ENCODE data around the gene S1PR4. TPM values are rescaled to one million over a fixed set of nuclear protein-coding genes. Genes with fewer than 3 reads are reported as not detected.

S1PR4 gene
- total and polyA plus RNA-seq, 2 donors (not counting 1 experiment from before 2014, with no cell fraction given): not detected

DNA sequence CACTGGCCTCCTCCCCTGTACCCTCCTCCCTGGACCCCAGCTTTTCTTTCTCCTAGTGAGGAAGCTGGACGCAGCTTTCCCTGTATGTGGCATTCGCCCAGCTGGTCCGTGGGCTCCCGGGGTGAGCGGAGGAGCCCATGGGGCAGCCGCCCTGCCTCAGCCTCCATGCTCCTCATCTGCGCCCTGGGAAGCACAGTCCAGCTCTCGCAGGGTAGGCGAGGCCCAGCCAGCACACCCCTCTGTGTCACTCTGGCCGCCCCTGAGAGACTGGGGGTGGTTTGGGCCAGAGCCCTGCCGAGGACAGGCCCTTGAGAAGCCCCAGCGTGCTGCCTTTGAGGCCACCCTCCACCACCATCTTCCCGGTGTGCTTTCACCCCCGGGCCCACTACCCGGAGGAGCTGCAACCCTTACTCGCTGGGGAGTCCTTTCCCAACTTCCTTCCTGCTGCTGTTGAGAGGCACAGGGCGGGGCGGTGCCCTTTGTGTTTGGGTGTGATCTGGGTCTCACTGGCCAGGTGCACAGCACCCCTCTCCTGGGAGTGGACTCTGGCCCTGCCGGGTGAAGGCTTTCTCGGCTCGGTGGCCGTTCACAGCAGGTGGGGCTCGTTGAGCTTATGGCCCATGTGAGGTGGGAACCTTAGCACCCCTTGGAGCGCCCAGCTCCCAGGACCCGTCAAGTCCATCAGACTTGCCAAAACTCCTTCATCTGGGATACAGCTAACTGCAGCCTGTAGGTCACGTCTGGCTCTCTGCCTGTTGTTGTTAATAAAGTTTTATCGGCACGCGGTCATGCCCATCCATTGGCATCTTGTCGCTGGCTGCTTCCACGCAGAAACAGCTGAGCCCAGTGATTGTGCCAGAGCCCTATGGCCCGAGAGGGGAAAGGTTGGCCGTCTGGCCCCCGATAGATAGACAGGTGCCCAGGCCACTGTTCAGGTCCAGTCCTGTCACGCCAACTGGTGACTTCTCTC is 10.3 kb downstream of the S1PR4 start:
- peaks cover 15% of the 10 kb centered on the region for H3K36me3 ChIP-seq (ENCODE audit: control insufficient read depth, insufficient read depth, low read length)
- H3K4me1 ChIP-seq (ENCODE audit: control insufficient read depth, extremely low read depth, insufficient read depth, low read length): peaks cover 9% of the 10 kb centered on the region
- H3K9me3 ChIP-seq (ENCODE audit: control insufficient read depth, insufficient read depth, low read depth, low read length): no peaks in the 10 kb centered on the region
- H3K9ac ChIP-seq (ENCODE audit: insufficient read depth, low read length): no peak overlapping the region
- TF ChIP-seq, protein P1, sequence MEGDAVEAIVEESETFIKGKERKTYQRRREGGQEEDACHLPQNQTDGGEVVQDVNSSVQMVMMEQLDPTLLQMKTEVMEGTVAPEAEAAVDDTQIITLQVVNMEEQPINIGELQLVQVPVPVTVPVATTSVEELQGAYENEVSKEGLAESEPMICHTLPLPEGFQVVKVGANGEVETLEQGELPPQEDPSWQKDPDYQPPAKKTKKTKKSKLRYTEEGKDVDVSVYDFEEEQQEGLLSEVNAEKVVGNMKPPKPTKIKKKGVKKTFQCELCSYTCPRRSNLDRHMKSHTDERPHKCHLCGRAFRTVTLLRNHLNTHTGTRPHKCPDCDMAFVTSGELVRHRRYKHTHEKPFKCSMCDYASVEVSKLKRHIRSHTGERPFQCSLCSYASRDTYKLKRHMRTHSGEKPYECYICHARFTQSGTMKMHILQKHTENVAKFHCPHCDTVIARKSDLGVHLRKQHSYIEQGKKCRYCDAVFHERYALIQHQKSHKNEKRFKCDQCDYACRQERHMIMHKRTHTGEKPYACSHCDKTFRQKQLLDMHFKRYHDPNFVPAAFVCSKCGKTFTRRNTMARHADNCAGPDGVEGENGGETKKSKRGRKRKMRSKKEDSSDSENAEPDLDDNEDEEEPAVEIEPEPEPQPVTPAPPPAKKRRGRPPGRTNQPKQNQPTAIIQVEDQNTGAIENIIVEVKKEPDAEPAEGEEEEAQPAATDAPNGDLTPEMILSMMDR (conservative IDR thresholded peaks at IDR 0.05 in 1 of 2, IDR thresholded peaks at IDR 0.05 in 1 of 2; ENCODE audit: low read depth in 1 of 2, low read length in 2 of 2): no peak
- H3K4me2 ChIP-seq (ENCODE audit: extremely low read depth, insufficient read depth, low read length): no peak overlapping the region
- H4K20me1 ChIP-seq (ENCODE audit: control insufficient read depth, extremely low read depth, insufficient read depth, low read length): no peaks in the 10 kb centered on the region
- H3K79me2 ChIP-seq (ENCODE audit: control insufficient read depth, insufficient read depth, low read length): peaks cover 57% of the 10 kb centered on the region
- no peak for DNase-seq (ENCODE audit: low read depth in 2 of 2)
- H3K27ac ChIP-seq (ENCODE audit: insufficient read depth, low read length): no peak overlapping the region
- no peak overlapping the region for H3K4me3 ChIP-seq (replicated peaks in 1 of 4; ENCODE audit: control extremely low read depth in 1 of 4, insufficient read depth in 1 of 4, low read depth in 3 of 4, low read length in 4 of 4)
- H3K27me3 ChIP-seq (ENCODE audit: control insufficient read depth, insufficient read depth, low read length): no peaks in the 10 kb centered on the region
- no peak overlapping the region for H2AFZ ChIP-seq (ENCODE audit: low read length)

DNA sequence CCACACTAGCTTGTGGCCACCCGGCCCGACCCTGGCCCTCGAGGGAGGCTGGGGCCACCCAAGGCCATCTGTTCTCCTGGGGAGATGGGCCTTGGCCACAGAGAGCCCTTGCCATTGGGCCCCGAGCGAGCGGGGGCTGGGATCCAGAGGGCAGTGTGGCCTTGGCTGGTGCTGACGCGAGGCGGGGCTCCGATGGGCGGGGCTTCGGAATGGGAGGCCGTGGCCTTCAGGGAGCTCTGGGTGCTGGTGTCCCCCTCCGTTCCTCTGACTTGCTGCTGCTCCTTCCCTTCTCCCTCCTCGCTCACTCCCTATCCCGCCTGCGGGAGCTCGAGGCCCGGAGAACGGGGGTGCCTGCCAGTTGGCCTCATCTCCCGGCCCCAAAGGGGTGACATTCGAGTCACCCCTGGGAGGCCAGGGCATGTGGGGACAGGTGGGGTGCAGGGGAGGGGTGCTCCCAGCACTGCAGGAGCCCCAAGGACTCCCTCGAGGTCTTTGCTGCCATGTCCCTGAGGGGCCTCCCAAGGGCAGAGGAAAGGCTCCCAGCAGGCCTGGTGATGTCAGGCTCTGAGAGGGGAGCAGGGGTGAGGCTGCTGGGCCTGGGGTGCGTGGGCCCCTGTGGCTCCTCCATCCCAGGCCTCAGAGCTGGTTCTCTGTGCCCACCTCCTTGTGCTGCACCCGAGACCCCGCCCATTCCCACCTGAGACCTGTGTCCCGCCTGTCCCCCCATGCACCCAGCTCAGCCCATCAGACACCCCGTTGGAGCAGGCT is 11.3 kb downstream of the S1PR4 start:
- Histone ChIP-seq H3K9me3 (ENCODE audit: control insufficient read depth, insufficient read depth, low read depth, low read length) (no peaks in the 10 kb centered on the region), H3K9ac (ENCODE audit: insufficient read depth, low read length) (no peak overlapping the region), H3K4me3 (replicated peaks in 1 of 4; ENCODE audit: control extremely low read depth in 1 of 4, insufficient read depth in 1 of 4, low read depth in 3 of 4, low read length in 4 of 4) (no peak overlapping the region), H3K36me3 (ENCODE audit: control insufficient read depth, insufficient read depth, low read length) (peaks cover 15% of the 10 kb centered on the region), H3K4me2 (ENCODE audit: extremely low read depth, insufficient read depth, low read length) (no peak overlapping the region), H2AFZ (ENCODE audit: low read length) (no peak overlapping the region), H3K4me1 (ENCODE audit: control insufficient read depth, extremely low read depth, insufficient read depth, low read length) (peaks cover 9% of the 10 kb centered on the region), H4K20me1 (ENCODE audit: control insufficient read depth, extremely low read depth, insufficient read depth, low read length) (no peaks in the 10 kb centered on the region), H3K27ac (ENCODE audit: insufficient read depth, low read length) (no peak overlapping the region), H3K79me2 (ENCODE audit: control insufficient read depth, insufficient read depth, low read length) (peaks cover 57% of the 10 kb centered on the region), H3K27me3 (ENCODE audit: control insufficient read depth, insufficient read depth, low read length) (no peaks in the 10 kb centered on the region)
- no peak for DNase-seq (ENCODE audit: low read depth in 2 of 2)
- TF ChIP-seq EZH2 (IDR thresholded peaks at IDR 0.05; ENCODE audit: low read length, missing control alignments): no peak
- TF ChIP-seq, protein P1 (conservative IDR thresholded peaks at IDR 0.05 in 1 of 2, IDR thresholded peaks at IDR 0.05 in 1 of 2; ENCODE audit: low read depth in 1 of 2, low read length in 2 of 2): no peak

DNA sequence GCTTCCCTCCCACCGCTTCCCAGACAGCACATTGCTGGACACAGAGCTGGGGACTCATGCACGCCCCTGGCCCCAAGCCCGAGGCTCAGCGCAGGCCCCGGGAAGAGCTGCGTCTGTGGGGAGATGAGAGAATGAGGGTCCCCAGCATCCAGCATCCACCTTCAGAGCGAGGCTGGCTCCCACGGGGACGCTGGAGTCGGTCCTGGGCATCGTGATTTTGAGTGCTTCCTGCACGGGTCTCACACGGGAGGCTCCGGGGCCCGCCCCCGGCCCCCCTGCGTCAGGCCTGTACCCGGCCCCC is 11.9 kb downstream of the S1PR4 start:
- Histone ChIP-seq H3K9me3 (ENCODE audit: control insufficient read depth, insufficient read depth, low read depth, low read length) (no peaks in the 10 kb centered on the region), H2AFZ (ENCODE audit: low read length) (no peak overlapping the region), H4K20me1 (ENCODE audit: control insufficient read depth, extremely low read depth, insufficient read depth, low read length) (no peaks in the 10 kb centered on the region), H3K36me3 (ENCODE audit: control insufficient read depth, insufficient read depth, low read length) (peaks cover 15% of the 10 kb centered on the region), H3K27ac (ENCODE audit: insufficient read depth, low read length) (no peak overlapping the region), H3K4me1 (ENCODE audit: control insufficient read depth, extremely low read depth, insufficient read depth, low read length) (peaks cover 9% of the 10 kb centered on the region), H3K4me2 (ENCODE audit: extremely low read depth, insufficient read depth, low read length) (no peak overlapping the region), H3K4me3 (replicated peaks in 1 of 4; ENCODE audit: control extremely low read depth in 1 of 4, insufficient read depth in 1 of 4, low read depth in 3 of 4, low read length in 4 of 4) (no peak overlapping the region), H3K27me3 (ENCODE audit: control insufficient read depth, insufficient read depth, low read length) (no peaks in the 10 kb centered on the region), H3K79me2 (ENCODE audit: control insufficient read depth, insufficient read depth, low read length) (peaks cover 57% of the 10 kb centered on the region), H3K9ac (ENCODE audit: insufficient read depth, low read length) (no peak overlapping the region)
- DNase-seq (ENCODE audit: low read depth in 2 of 2): no peak
- TF ChIP-seq, protein P1 (conservative IDR thresholded peaks at IDR 0.05 in 1 of 2, IDR thresholded peaks at IDR 0.05 in 1 of 2; ENCODE audit: low read depth in 1 of 2, low read length in 2 of 2): no peak
- TF ChIP-seq EZH2 (IDR thresholded peaks at IDR 0.05; ENCODE audit: low read length, missing control alignments): no peak

All from fibroblast of lung (primary cell).